ENCODE results near the gene HDAC4.

DNA sequence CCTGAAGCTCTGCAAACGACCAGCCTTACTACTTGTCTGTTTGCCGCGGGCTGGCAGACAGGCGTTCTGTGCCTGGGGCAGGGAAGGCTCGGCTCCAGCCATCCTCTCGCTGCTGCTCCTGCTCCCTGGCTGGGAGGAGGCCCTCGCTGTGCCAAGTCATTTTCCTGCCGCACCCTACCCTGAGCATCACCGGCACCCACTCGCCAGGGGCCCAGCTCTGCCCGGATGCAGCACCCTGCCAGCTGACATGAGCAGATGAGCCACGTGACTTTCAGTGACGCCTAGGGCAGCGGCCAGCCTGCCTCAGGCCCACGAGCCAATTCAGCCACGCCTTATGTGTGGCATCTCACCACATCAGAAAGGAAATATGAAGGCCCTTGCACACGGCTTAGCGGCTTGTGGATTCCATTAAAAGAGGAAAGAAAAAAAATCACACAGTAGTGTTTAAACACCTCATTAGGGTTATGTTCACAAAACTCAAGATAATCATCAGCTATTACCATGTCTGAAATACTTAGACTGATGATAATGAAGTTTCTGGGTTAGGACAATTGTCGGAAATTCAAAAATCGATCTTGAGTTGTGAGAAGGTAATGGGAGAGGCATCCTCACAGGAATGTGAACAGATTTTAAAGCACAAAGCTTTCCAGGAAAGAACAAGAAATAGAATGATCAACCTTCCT lies 302.4 kb downstream of the HDAC4 start:
- TF ChIP-seq EZH2phosphoT487 (conservative IDR thresholded peaks at IDR 0.05; ENCODE audit: low read length) = no peak
- TF ChIP-seq, protein P1, sequence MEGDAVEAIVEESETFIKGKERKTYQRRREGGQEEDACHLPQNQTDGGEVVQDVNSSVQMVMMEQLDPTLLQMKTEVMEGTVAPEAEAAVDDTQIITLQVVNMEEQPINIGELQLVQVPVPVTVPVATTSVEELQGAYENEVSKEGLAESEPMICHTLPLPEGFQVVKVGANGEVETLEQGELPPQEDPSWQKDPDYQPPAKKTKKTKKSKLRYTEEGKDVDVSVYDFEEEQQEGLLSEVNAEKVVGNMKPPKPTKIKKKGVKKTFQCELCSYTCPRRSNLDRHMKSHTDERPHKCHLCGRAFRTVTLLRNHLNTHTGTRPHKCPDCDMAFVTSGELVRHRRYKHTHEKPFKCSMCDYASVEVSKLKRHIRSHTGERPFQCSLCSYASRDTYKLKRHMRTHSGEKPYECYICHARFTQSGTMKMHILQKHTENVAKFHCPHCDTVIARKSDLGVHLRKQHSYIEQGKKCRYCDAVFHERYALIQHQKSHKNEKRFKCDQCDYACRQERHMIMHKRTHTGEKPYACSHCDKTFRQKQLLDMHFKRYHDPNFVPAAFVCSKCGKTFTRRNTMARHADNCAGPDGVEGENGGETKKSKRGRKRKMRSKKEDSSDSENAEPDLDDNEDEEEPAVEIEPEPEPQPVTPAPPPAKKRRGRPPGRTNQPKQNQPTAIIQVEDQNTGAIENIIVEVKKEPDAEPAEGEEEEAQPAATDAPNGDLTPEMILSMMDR (IDR thresholded peaks at IDR 0.05; ENCODE audit: insufficient read depth, low read length, poor library complexity, severe bottlenecking) = no peak
